GM12891 (cell line): ENCODE measurements around the gene ELFN1.

ENCODE experiments used
- DNase-seq: peaks from one replicate; pipeline ENCODE4 v3.0.0; 2011; ENCODE audit warnings: low spot score; ENCODE audit not compliant: insufficient read length
- FAIRE-seq: peaks from 2 replicates; lab custom pipeline; 2011; peaks lifted over from hg19 to GRCh38; lab: Jason Lieb, UNC
- PAX5 ChIP-seq: IDR thresholded peaks from 2 replicates; pipeline ENCODE4 v1.6.1; 2011; ENCODE audit warnings: low read length, moderate library complexity, mild to moderate bottlenecking; ENCODE audit not compliant: insufficient read depth, severe bottlenecking
- POLR2A ChIP-seq: IDR thresholded peaks from 2 replicates; pipeline ENCODE4 v1.6.1; 2011; ENCODE audit warnings: low read depth, low read length, control low read depth
- POLR2AphosphoS5 ChIP-seq: IDR thresholded peaks from 2 replicates; pipeline ENCODE4 v1.6.1; 2011; ENCODE audit warnings: low read depth, low read length, control low read depth
- POU2F2 ChIP-seq: IDR thresholded peaks from 2 replicates; pipeline ENCODE4 v1.6.1; 2011; ENCODE audit warnings: low read depth, mild to moderate bottlenecking, control low read depth, low read length, moderate library complexity
- SPI1 ChIP-seq: IDR thresholded peaks from 2 replicates; pipeline ENCODE4 v1.6.1; 2011; ENCODE audit warnings: low read depth, low read length, control low read depth
- TAF1 ChIP-seq: IDR thresholded peaks from 2 replicates; pipeline ENCODE4 v1.6.1; 2011; ENCODE audit warnings: low read depth, low read length, control low read depth

The ELFN1 gene

GRCh38 chr7:1746491-1746975 lies 76.5 kb downstream of the ELFN1 start:
- DNase-seq (no peak), FAIRE-seq (no peak)
- no peak for TF ChIP-seq TAF1
- no peak for TF ChIP-seq PAX5
- no peak for TF ChIP-seq POLR2A
- no peak for TF ChIP-seq SPI1
- no peak for TF ChIP-seq POLR2AphosphoS5
- TF ChIP-seq POU2F2, result no peak

- DNase-seq (no peak), FAIRE-seq (no peak)
- TF ChIP-seq SPI1 (no peak), POLR2AphosphoS5 (no peak), POU2F2 (no peak), PAX5 (no peak), TAF1 (no peak), POLR2A (no peak)
These were observed 77.1 kb downstream of the ELFN1 start for GRCh38 chr7:1747004-1747801.

GRCh38 chr7:1748076-1748838 lies 78.2 kb downstream of the ELFN1 start:
- FAIRE-seq (no peak), DNase-seq (no peak)
- no peak for TF ChIP-seq PAX5
- TF ChIP-seq SPI1, result no peak
- TF ChIP-seq POLR2A, result no peak
- TF ChIP-seq POLR2AphosphoS5, result no peak
- no peak for TF ChIP-seq TAF1
- TF ChIP-seq POU2F2, result no peak

- TF ChIP-seq PAX5 (no peak), POLR2AphosphoS5 (no peak), SPI1 (no peak), POLR2A (no peak), TAF1 (no peak), POU2F2 (no peak)
- FAIRE-seq (no peak), DNase-seq (no peak)
These were observed 78.7 kb downstream of the ELFN1 start for GRCh38 chr7:1748839-1749173.

GRCh38 chr7:1749351-1749863 lies 79.3 kb downstream of the ELFN1 start:
- DNase-seq (no peak), FAIRE-seq (no peak)
- TF ChIP-seq TAF1 (no peak), SPI1 (no peak), PAX5 (no peak), POLR2AphosphoS5 (no peak), POLR2A (no peak), POU2F2 (no peak)

- DNase-seq (no peak), FAIRE-seq (no peak)
- TF ChIP-seq POLR2A (no peak), POLR2AphosphoS5 (no peak), POU2F2 (no peak)
These were observed 79.9 kb downstream of the ELFN1 start for GRCh38 chr7:1749864-1750466.

- TF ChIP-seq POLR2A (no peak), TAF1 (no peak), POU2F2 (no peak), SPI1 (no peak), PAX5 (no peak), POLR2AphosphoS5 (no peak)
- DNase-seq (no peak), FAIRE-seq (no peak)
These were observed 80.5 kb downstream of the ELFN1 start for GRCh38 chr7:1750541-1751021.

GRCh38 chr7:1752111-1752510 lies 82.0 kb downstream of the ELFN1 start:
- TF ChIP-seq SPI1 (no peak), TAF1 (no peak), POLR2A (no peak)
- no peak for DNase-seq
- FAIRE-seq, result no peak

- TF ChIP-seq POU2F2 (no peak), SPI1 (0 out of 2 replicates have a peak, but pooled peaks have one; percentile 23), POLR2A (no peak), PAX5 (no peak)
- FAIRE-seq, result peak; percentile 26
- no peak for DNase-seq
These were observed 82.9 kb downstream of the ELFN1 start for GRCh38 chr7:1752771-1753563.

GRCh38 chr7:1753564-1753867 lies 83.4 kb downstream of the ELFN1 start:
- TF ChIP-seq POU2F2, result no peak
- TF ChIP-seq POLR2AphosphoS5, result no peak
- TF ChIP-seq TAF1, result no peak
- DNase-seq (no peak), FAIRE-seq (no peak)
